ENCODE measurements around the gene AMOT. TPM values are rescaled to one million over a fixed set of nuclear protein-coding genes. Genes with fewer than 3 reads are reported as not detected.

AMOT gene
- total RNA-seq, 2 experiments from 2014 or later, result 0.28 to 0.35 TPM

DNA sequence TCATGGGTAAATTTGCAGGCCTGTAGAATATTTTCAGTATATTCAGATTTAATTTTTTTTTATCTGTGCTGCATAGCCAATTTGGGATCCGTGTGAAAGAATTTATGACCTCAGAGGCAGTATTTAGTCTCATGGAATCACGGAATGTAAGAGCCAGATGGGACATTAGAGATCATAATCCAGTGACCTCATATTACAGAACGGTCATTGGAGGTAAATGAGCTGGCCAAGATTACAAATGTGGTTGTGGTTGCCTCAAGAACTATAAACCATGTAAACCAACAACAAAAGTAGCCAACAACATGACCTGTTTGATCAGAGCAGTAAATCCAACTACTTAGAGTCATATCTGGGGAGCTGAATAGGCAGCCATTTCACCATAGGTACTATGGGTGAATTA, 71.6 kb downstream of the AMOT start:
- ChIA-PET POLR2A (no interaction called here), CTCF (no interaction called here)
- Mint-ChIP-seq H3K9me3 (no peaks in the 10 kb centered on the region), H3K4me3 (no peak overlapping the region), H3K27me3 (no peaks in the 10 kb centered on the region), H3K27ac (no peak overlapping the region), H3K36me3 (ENCODE audit: low read depth) (no peaks in the 10 kb centered on the region), H3K4me1 (no peaks in the 10 kb centered on the region)
- DNase-seq, result no peak

DNA sequence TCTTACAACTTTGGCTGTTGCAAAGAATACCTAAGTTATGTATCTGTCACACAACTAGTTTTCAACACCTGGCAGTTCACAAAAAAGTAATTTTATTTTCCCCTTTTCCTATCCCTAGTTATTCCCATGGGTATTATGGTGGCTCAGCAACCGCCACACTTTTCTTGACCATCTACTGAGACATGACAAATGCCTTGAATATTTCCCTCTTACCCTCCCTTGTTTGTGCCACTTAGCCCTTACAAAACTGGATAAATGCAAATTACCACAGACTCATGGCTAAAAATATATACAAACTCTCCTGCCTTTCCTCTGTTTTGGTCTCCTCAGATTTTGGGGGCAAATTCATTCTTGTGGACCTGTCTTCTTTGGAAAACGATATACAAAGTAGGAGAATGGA, 72.1 kb downstream of the AMOT start:
- Mint-ChIP-seq H3K9me3 (no peaks in the 10 kb centered on the region), H3K4me1 (no peaks in the 10 kb centered on the region), H3K27ac (no peak overlapping the region), H3K4me3 (no peak overlapping the region), H3K27me3 (no peaks in the 10 kb centered on the region), H3K36me3 (ENCODE audit: low read depth) (no peaks in the 10 kb centered on the region)
- ChIA-PET POLR2A (no interaction called here), CTCF (no interaction called here)
- DNase-seq, result no peak

DNA sequence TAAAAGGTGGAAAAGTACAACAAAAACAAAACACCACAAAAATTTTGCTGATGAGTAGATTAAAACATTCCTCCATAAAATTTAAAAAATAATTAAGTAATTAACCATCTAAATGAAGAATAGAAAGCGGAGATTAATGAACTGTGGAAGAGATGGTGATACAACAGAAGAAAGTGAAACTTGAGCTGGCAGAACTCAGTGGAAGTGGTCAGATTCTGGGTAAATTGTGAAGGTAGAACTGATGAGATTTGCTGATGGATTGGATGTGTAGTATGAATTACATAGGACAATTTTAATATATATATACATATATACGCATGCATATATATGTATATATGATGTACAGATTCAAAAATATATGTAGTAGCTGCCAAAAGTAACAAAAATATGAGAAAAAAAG, 73.9 kb downstream of the AMOT start:
- H3K9me3 Mint-ChIP-seq, result no peaks in the 10 kb centered on the region
- POLR2A ChIA-PET, result no interaction called here
- DNase-seq, result no peak
- H3K4me1 Mint-ChIP-seq, result no peaks in the 10 kb centered on the region
- no peaks in the 10 kb centered on the region for H3K36me3 Mint-ChIP-seq (ENCODE audit: low read depth)
- no peaks in the 10 kb centered on the region for H3K27me3 Mint-ChIP-seq
- H3K27ac Mint-ChIP-seq, result no peak overlapping the region
- CTCF ChIA-PET, result no interaction called here
- H3K4me3 Mint-ChIP-seq, result no peak overlapping the region

DNA sequence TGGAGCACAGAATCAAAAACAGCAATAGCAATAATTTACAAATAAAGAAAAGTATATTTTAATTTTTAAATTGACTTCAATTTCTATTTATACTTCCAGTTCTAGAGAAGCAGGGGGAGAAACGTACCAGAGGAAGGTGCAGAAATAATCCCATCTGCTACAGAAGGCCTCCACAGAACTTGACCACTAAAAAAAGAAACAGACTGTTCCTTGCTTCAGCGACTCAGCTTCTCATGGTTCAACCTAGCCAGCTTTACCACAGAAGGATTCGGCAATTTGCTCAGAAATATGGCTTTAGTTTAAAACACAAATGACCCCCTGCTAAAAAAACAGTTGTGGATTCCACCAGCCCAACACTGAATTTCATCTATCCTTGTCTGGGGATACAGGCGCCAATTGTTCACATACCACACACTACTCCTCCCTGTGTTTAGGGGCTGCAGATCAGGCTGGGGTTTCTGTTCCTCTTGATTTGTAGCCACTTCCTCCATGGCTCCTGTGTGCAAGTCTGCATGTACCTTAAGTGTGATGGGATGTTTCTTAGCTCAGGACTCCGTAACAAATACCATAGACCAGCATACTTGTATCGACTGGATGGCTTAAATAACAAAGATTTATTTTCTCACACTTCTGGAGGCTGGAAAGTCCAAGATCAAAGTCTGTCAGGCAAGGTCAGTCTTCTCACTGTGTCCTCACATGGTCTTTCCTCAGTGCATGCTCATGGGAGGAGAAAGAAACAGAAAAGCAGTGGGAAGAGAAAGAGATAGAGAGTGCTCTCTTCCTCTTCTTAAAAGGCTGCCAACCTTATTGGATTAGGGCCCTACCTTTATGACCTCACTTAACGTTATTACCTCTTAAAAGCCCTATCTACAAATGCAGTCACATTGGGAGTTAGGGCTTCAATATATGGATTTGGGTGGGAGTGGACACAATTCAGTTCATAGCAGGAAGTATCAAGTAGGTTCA, 79.1 kb downstream of the AMOT start:
- ChIA-PET CTCF (no interaction called here), POLR2A (no interaction called here)
- Mint-ChIP-seq H3K4me1 (no peaks in the 10 kb centered on the region), H3K27ac (no peak overlapping the region), H3K9me3 (no peaks in the 10 kb centered on the region), H3K36me3 (ENCODE audit: low read depth) (no peaks in the 10 kb centered on the region), H3K27me3 (peaks cover 5% of the 10 kb centered on the region), H3K4me3 (no peak overlapping the region)
- DNase-seq, result no peak

DNA sequence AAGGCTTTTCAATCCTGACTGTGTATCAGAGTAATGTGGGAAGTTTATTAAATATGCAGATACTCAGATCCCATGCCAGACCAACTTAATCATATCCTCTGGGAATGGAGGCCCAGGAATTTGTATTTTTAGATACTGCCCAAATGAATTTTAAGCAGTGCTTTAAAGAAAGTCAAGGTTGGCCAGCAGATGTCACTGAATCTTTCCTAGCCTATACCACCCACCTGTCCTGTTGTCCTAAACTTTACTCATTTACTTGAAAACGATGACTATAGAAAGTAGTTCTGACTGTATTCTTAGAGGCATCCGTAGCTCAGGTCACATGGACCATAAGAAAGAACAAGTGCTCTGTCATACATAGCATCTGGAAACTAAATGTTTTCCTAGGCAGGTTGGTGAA, 79.9 kb downstream of the AMOT start:
- H3K36me3 Mint-ChIP-seq (ENCODE audit: low read depth), result no peaks in the 10 kb centered on the region
- ChIA-PET POLR2A (no interaction called here), CTCF (no interaction called here)
- H3K27ac Mint-ChIP-seq, result no peak overlapping the region
- H3K4me1 Mint-ChIP-seq, result no peaks in the 10 kb centered on the region
- DNase-seq, result no peak
- H3K9me3 Mint-ChIP-seq, result no peaks in the 10 kb centered on the region
- no peak overlapping the region for H3K4me3 Mint-ChIP-seq
- H3K27me3 Mint-ChIP-seq, result peaks cover 5% of the 10 kb centered on the region

DNA sequence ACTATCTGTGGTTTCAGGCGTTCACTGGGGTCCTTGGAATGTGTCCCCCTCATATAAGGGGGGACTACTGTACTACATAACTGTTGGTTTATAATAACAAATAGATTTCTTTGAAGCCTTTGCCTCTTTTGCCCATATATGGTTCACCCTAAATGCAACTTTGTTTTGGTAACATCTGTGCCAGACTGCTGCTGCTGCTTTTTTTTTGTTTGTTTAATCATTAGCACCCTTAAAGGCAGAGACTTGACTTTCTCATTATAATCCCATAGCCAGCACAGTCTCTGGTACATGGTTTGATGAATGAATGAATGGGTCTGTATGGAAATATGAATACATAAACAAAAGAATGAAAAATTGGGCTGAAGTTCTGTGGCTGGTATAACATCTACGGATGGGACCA, 80.7 kb downstream of the AMOT start:
- Mint-ChIP-seq H3K27ac (no peak overlapping the region), H3K36me3 (ENCODE audit: low read depth) (no peaks in the 10 kb centered on the region), H3K4me1 (no peaks in the 10 kb centered on the region), H3K9me3 (no peaks in the 10 kb centered on the region), H3K27me3 (peaks cover 5% of the 10 kb centered on the region), H3K4me3 (no peak overlapping the region)
- no peak for DNase-seq
- ChIA-PET CTCF (no interaction called here), POLR2A (no interaction called here)

DNA sequence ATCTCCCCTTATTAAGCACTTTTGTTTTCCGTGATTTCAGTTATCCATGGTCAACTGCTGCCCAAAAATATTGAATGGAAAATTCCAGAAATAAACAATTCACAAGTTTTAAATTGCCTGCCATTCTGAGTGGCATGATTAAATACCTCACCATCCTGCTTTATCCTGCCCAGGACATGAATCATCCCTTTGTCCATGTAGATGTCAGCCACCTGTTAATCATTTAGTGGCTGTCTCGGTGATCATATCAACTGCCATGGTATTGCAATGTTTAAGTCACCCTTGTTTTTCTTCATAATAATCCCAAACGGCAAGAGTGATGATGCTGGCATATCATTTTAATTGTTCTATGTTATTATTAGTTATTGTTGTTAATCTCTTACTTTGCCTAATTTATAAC, 81.1 kb downstream of the AMOT start:
- Mint-ChIP-seq H3K4me3 (no peak overlapping the region), H3K27me3 (peaks cover 5% of the 10 kb centered on the region)
- CTCF ChIA-PET, result no interaction called here

DNA sequence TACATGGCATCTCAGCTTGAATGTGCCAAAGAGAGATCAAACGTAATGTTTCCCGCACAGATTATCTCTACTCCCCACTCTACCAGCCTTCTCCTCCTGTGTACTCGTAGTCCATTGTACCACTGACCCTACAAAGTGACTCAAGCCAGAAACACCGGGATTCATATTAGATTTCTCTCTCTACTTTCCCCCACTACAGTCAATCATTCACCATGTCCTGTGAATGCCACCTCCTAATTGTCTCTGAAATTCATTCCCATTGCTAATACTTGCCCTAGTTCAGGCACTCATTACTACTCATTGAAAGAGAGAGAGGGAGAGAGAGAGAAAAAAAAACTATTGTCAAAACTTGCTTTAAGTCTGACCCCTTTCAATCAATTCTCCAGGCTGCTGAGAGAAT, 82.7 kb downstream of the AMOT start:
- Mint-ChIP-seq H3K27me3 (peaks cover 5% of the 10 kb centered on the region), H3K9me3 (no peaks in the 10 kb centered on the region), H3K4me1 (no peaks in the 10 kb centered on the region), H3K27ac (no peak overlapping the region), H3K36me3 (ENCODE audit: low read depth) (no peaks in the 10 kb centered on the region), H3K4me3 (no peak overlapping the region)
- no peak for DNase-seq
- ChIA-PET POLR2A (no interaction called here), CTCF (no interaction called here)

More for the DNA sequence above, 81.1 kb downstream of the AMOT start:
- Mint-ChIP-seq H3K36me3 (ENCODE audit: low read depth) (no peaks in the 10 kb centered on the region), H3K27ac (no peak overlapping the region), H3K4me1 (no peaks in the 10 kb centered on the region), H3K9me3 (no peaks in the 10 kb centered on the region)
- DNase-seq, result no peak
- POLR2A ChIA-PET, result no interaction called here

DNA sequence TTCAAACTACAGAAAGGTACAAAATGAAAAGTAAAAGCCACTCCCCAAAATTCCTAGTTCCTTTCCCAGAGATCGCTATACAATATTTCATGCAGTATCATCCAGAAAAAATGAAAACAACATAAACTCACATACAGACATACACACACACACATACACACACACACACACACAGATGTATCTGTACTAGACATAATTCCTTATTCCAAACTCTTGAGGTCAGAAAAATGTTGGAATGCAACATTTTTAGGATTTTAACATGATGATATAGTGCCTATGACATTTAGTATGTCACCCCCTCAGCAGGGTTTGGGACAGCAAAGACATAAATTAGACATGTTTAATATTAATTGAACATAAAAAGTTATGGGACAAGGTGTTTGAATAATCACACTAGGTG, 87.5 kb downstream of the AMOT start:
- ChIA-PET POLR2A (no interaction called here), CTCF (no interaction called here)
- Mint-ChIP-seq H3K27ac (no peak overlapping the region), H3K36me3 (ENCODE audit: low read depth) (no peaks in the 10 kb centered on the region), H3K27me3 (peaks cover 5% of the 10 kb centered on the region), H3K4me1 (no peaks in the 10 kb centered on the region), H3K4me3 (no peak overlapping the region), H3K9me3 (no peaks in the 10 kb centered on the region)
- DNase-seq, result no peak

DNA sequence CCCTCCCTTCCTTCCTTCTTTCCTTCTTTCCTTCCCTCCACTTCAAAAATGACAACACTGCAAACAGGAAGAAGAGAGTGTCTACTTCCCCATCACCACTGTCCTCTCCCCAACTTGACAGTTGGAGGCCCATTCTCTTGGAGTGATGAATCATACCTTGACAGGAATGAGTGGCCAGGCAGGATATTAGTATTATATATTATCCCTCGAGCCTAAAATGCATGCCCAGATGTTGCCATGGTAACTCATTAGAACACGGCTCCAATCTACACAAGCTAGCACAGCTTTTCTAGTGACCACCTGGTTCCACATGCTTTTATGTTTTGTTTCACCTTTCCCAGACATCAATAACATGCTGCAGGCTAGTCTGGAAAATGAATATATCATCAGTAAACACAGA, 89.6 kb downstream of the AMOT start:
- no peaks in the 10 kb centered on the region for H3K36me3 Mint-ChIP-seq (ENCODE audit: low read depth)
- H3K27ac Mint-ChIP-seq, result no peak overlapping the region
- POLR2A ChIA-PET, result no interaction called here
- H3K4me3 Mint-ChIP-seq, result no peak overlapping the region
- H3K4me1 Mint-ChIP-seq, result no peaks in the 10 kb centered on the region
- no peak for DNase-seq
- no peaks in the 10 kb centered on the region for H3K27me3 Mint-ChIP-seq
- CTCF ChIA-PET, result no interaction called here
- H3K9me3 Mint-ChIP-seq, result no peaks in the 10 kb centered on the region

DNA sequence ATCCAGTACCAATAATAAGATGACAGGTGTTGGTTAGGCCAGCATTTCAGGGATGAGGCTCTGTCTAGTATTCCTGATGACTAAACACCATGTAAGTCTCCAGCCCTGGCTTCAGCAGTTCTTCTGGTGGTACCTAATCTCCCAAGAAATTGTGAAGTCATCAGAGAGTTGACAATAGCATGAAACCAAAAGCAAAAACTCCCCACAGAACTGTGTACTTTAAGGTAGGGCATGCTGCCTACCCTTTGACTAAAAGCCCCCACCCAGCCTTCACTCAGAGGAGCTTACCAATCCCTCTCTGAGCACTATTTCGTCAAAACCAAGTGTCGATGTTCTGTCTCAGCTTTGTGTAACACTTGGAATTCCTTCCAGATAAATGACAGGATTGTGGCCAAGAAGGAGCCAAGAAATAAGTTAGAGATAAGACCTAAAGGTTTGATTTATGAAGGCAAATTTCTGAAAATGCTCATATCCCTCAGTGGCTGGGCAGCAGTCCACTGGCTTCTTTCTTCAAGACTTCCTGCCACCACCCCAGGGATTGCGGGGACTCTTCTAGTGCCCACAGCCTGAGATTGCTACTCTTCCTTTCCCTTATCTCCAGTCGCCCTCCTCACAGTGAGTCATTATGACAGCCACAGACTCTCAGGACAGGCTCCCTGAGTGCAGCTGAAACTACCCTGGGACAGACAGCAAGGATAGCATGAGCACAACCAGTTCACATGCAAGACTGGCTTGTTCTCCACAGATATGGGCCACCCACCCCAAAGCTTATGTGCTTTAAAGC, 93.6 kb downstream of the AMOT start:
- peaks cover 4% of the 10 kb centered on the region for H3K27me3 Mint-ChIP-seq
- H3K27ac Mint-ChIP-seq, result no peak overlapping the region
- ChIA-PET CTCF (no interaction called here), POLR2A (no interaction called here)
- no peak for DNase-seq
- no peak overlapping the region for H3K4me3 Mint-ChIP-seq
- no peaks in the 10 kb centered on the region for H3K36me3 Mint-ChIP-seq (ENCODE audit: low read depth)
- H3K9me3 Mint-ChIP-seq, result no peaks in the 10 kb centered on the region
- H3K4me1 Mint-ChIP-seq, result no peaks in the 10 kb centered on the region

DNA sequence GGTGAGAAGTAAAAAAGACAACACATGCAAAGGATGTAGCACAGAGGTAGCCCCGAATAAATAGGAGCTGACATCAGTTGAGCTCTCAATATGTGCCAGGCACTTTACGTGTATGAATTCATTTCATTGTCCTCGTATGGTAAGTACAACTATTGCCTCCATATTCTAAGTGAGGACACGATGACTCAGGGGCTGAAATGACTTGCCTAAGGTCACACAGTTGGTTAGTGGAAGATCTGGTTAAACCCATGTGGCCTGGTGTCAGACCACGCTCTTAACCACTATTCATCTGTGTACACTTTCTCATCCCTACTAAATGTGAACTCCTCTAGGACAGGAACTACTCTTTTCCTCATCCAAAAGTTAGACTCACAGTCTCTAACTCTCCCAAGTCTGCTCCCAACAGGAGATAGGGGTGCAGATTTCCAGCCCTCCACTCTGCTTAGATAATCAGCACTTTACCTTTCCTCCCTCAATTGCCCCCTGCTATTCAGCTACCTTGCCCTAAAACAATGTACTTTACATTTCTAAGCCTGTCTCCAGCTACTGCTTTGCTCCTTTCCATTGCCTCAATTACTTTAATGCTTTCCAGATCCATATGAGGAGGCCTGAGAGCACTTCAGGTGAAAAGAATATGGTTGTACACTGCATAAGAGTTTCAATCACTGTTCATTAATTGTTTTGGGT, 102.1 kb downstream of the AMOT start:
- Mint-ChIP-seq H3K27ac (no peak overlapping the region), H3K4me1 (no peaks in the 10 kb centered on the region), H3K36me3 (ENCODE audit: low read depth) (no peaks in the 10 kb centered on the region), H3K27me3 (peaks cover 6% of the 10 kb centered on the region), H3K4me3 (no peak overlapping the region), H3K9me3 (no peaks in the 10 kb centered on the region)
- no peak for DNase-seq
- CTCF ChIA-PET, result no interaction called here
- POLR2A ChIA-PET, result no interaction called here

DNA sequence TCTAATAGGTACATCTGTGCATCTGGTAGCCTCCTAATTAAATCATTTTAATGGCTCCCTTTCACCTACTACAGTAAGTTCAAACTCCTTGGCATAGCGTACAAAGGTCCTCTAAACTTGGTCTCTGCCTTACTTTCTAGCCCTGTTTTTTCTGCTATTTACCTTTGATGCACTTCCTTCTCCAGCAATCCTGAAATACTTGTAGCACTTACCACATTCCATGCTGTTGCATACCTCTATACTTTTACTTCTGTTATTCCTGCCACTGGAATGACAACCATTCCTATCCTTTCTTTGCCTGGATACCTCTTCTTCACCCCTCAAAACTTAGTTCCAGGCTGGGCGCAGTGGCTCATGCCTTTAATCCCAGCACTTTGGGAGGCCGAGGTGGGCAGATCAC, 104.3 kb downstream of the AMOT start:
- peaks cover 8% of the 10 kb centered on the region for H3K27me3 Mint-ChIP-seq
- H3K4me1 Mint-ChIP-seq, result no peaks in the 10 kb centered on the region
- no peaks in the 10 kb centered on the region for H3K9me3 Mint-ChIP-seq
- no peak for DNase-seq
- POLR2A ChIA-PET, result no interaction called here
- CTCF ChIA-PET, result no interaction called here
- H3K4me3 Mint-ChIP-seq, result no peak overlapping the region
- no peak overlapping the region for H3K27ac Mint-ChIP-seq
- no peaks in the 10 kb centered on the region for H3K36me3 Mint-ChIP-seq (ENCODE audit: low read depth)
